GM10266 (cell line): ENCODE measurements around the gene RAX2.

Experiments
- DNase-seq: peaks from one replicate; pipeline ENCODE4 v3.0.0; 2012; ENCODE audit errors: extremely low spot score
- TF ChIP-seq, protein P1 (sequence below): IDR thresholded peaks from 2 replicates; pipeline ENCODE4 v1.5.1; 2012; ENCODE audit warnings: mild to moderate bottlenecking, low read depth; ENCODE audit not compliant: control insufficient read depth, insufficient read depth; ENCODE audit errors: missing control alignments

RAX2 gene

DNA sequence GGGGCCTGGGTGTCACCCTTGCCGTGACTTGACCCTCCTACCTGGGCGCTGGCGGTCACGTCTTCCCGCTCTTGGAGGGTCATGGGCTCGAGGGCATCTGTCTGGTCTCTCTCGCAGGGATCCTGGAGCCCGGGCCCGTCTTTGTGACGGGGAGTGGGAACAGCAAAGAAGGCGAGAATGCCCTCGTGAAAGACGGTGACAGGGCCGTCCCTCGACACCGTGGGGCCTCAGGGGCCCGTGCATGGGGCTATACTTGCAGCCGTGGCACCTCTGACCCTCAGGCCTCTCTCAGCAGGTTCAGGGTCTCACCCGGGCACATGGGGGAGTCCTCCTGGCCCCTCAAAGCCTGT, 35.1 kb upstream of the RAX2 start:
- no peak for DNase-seq
- TF ChIP-seq, protein P1, sequence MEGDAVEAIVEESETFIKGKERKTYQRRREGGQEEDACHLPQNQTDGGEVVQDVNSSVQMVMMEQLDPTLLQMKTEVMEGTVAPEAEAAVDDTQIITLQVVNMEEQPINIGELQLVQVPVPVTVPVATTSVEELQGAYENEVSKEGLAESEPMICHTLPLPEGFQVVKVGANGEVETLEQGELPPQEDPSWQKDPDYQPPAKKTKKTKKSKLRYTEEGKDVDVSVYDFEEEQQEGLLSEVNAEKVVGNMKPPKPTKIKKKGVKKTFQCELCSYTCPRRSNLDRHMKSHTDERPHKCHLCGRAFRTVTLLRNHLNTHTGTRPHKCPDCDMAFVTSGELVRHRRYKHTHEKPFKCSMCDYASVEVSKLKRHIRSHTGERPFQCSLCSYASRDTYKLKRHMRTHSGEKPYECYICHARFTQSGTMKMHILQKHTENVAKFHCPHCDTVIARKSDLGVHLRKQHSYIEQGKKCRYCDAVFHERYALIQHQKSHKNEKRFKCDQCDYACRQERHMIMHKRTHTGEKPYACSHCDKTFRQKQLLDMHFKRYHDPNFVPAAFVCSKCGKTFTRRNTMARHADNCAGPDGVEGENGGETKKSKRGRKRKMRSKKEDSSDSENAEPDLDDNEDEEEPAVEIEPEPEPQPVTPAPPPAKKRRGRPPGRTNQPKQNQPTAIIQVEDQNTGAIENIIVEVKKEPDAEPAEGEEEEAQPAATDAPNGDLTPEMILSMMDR, result no peak

- TF ChIP-seq, protein P1, result no peak
- no peak for DNase-seq
Observed at GRCh38 chr19:3805859-3806258, 33.8 kb upstream of the RAX2 start.

- DNase-seq, result no peak
- TF ChIP-seq, protein P1, result no peak
Observed at GRCh38 chr19:3804429-3804828, 32.4 kb upstream of the RAX2 start.

GRCh38 chr19:3803986-3804385, 32.0 kb upstream of the RAX2 start:
- DNase-seq, result no peak
- TF ChIP-seq, protein P1, result no peak

DNA sequence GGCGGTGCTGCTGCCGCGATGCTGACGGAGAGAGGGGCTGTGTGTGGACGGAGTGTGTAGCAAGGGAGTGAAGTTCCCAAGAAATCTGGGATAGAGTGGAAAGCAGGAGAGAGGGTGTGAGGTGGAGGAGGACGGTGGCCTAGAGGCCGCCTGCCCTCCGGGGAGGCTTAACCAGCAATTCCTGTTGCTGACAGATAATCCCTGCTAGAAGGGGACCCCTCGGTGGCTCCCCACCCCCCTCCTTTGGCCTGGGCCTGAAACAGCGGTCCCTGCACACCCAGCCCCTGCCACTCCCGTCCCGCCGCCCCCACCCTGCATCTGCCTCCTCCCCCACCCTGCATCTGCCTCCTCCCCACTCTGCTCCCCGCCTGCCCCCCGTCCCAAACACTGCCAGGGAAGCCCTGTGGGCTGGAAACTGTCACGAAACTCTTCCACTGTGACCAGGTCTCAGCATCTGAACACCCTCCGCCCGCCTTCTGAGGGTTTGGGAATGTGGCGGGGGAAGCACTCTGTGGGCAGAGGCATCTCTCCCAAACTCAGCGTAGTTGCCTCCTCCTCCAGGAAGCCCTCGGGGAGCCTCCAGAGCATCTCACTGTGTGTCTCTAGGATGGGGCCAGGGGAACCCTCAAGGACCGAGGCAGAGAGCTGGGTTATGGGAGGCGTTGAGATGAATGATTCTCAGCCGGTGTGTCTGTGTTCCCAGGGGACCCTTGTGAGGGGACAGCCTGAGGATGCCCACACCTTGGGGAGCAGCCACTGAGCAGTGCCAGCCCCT, 31.3 kb upstream of the RAX2 start:
- no peak for DNase-seq
- TF ChIP-seq, protein P1, result no peak

DNA sequence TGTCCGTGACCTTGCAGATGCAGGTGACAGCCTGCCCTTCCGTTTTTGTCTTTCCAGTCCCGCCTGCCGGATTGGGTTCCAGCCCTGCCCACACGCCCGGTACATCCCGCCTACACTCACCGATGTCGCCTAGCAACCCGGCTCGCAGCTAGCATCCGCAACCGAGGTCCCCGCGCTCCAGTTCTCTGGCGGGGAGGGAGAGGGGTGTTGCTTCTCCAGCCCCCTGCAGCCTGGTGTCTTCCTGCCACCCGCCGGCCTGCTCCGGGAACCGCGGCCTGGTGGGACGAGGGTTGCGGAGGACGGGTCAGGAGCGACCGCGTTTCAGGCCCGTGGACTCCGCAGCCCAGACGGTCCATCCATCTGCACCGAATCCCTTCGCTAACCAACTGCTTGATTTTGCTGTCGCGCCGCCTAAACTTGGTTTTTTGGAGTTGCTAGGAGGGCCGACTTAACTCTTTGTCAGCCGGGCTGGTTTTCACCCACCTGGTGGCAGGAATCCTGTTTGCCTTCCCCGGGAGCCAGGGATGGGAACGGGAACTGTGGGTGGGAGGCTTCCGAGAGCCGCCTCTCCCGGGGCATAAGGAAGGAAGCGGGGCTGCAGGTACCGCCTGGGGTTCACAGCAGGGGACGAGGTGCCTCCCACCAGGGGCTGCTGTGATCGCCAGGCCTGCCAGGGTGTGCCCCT, 29.5 kb upstream of the RAX2 start:
- DNase-seq, result no peak
- TF ChIP-seq, protein P1, result no peak

DNA sequence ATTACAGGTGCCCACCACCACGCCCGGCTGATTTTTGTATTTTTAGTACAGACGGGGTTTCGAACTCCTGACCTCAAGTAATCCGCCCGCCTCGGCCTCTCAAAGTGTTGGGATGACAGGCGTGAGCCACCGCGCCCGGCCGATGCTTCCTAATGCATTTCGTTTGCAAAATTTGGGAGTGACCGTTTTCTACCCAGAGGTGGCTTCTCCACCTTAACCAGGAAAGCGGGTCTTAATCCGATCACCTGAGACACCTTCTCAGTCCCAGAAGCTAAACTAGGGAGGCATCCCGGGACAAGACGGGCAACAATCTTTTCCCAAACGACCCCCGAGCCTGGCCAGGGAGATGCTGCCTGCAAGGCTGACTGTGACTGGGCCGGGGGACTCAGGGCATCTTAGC, 29.0 kb upstream of the RAX2 start:
- TF ChIP-seq, protein P1, result no peak
- no peak for DNase-seq
